CD14-positive monocyte (primary cell): ENCODE measurements around the gene VASN. TPM values are rescaled to one million over a fixed set of nuclear protein-coding genes. Genes with fewer than 3 reads are reported as not detected.

Experiments
- DNase-seq, 3 donors: peaks; one replicate each; pipeline ENCODE4 v3.0.0-alpha.2; 2011 to 2022
- H2AFZ ChIP-seq: 2 replicates; pipeline ENCODE4 v1.6.0; 2012; ENCODE audit warnings: mild to moderate bottlenecking, low read depth, low read length, inconsistent platforms; ENCODE audit not compliant: insufficient read depth, poor library complexity, severe bottlenecking
- H3K27ac ChIP-seq, 2 donors: 1 replicate in 1 of 2; 2 replicates in 1 of 2; pipeline ENCODE4 v1.5.1; 2012 to 2013; ENCODE audit warnings: low read length in 2 of 2, control low read depth in 1 of 2, inconsistent platforms in 1 of 2, low read depth in 1 of 2, mild to moderate bottlenecking in 1 of 2
- H3K27me3 ChIP-seq, 2 donors: one replicate each; pipeline versions ENCODE4 v1.6.0 to v1.6.1; 2011 to 2013; ENCODE audit warnings: low read length in 2 of 2; ENCODE audit not compliant: control insufficient read depth in 2 of 2, insufficient read depth in 2 of 2
- H3K36me3 ChIP-seq, 2 donors: replicated peaks in 1 of 2; 1 replicate in 1 of 2; 2 replicates in 1 of 2; pipeline versions ENCODE4 v1.5.1 to v1.6.1; 2012 to 2013; ENCODE audit warnings: low read length in 2 of 2, control low read depth in 1 of 2, inconsistent platforms in 1 of 2, mild to moderate bottlenecking in 1 of 2; ENCODE audit not compliant: insufficient read depth in 2 of 2, control insufficient read depth in 1 of 2
- H3K4me1 ChIP-seq, 2 donors: 1 replicate in 1 of 2; 2 replicates in 1 of 2; pipeline versions ENCODE4 v1.5.1 to v1.6.1; 2012 to 2013; ENCODE audit warnings: low read length in 2 of 2, control low read depth in 1 of 2, inconsistent platforms in 1 of 2, mild to moderate bottlenecking in 1 of 2, moderate library complexity in 1 of 2; ENCODE audit not compliant: insufficient read depth in 2 of 2, control insufficient read depth in 1 of 2
- H3K4me2 ChIP-seq: replicated peaks from 2 replicates; pipeline ENCODE3; 2012; ENCODE audit warnings: low read length, moderate library complexity, mild to moderate bottlenecking; ENCODE audit not compliant: poor library complexity, severe bottlenecking; ENCODE audit errors: extremely low read depth
- H3K4me3 ChIP-seq, 3 experiments: fragments of 200-600 bp in 1 of 3; sonication (generic) in 1 of 3; replicated peaks in 1 of 3; 1 replicate in 2 of 3; 2 replicates in 1 of 3; pipeline ENCODE4 v1.5.1; 2011 to 2013; ENCODE audit warnings: low read length in 3 of 3, mild to moderate bottlenecking in 3 of 3, control low read depth in 2 of 3, low read depth in 2 of 3, inconsistent platforms in 1 of 3, moderate library complexity in 1 of 3
- H3K79me2 ChIP-seq: 2 replicates; pipeline ENCODE4 v1.6.0; 2012; ENCODE audit warnings: mild to moderate bottlenecking, control low read depth, inconsistent platforms, low read length, moderate library complexity; ENCODE audit not compliant: insufficient read depth
- H3K9ac ChIP-seq: 2 replicates; pipeline ENCODE4 v1.6.0; 2017; ENCODE audit warnings: low read length, mild to moderate bottlenecking; ENCODE audit not compliant: insufficient read depth, poor library complexity, severe bottlenecking
- H3K9me3 ChIP-seq, 2 donors: replicated peaks in 1 of 2; 1 replicate in 1 of 2; 2 replicates in 1 of 2; pipeline versions ENCODE4 v1.5.1 to v1.6.1; 2012 to 2013; ENCODE audit warnings: low read length in 2 of 2, control low read depth in 1 of 2; ENCODE audit not compliant: control insufficient read depth in 1 of 2, insufficient read depth in 1 of 2
- H4K20me1 ChIP-seq: 2 replicates; pipeline ENCODE4 v1.6.0; 2012; ENCODE audit warnings: mild to moderate bottlenecking, low read length, control low read depth, moderate library complexity; ENCODE audit not compliant: insufficient read depth
- H3K27ac Mint-ChIP-seq, 7 donors: one replicate each; pipeline ENCODE4 v1.8.0; 2020; ENCODE audit warnings: mild to moderate bottlenecking in 7 of 7, mixed read lengths in 7 of 7, moderate library complexity in 6 of 7, inconsistent platforms in 2 of 7
- H3K27me3 Mint-ChIP-seq, 3 donors: one replicate each; pipeline ENCODE4 v1.8.0; 2021 to 2022; ENCODE audit warnings: low read depth in 3 of 3, mild to moderate bottlenecking in 3 of 3, mixed read lengths in 3 of 3, moderate library complexity in 3 of 3, inconsistent platforms in 1 of 3
- H3K36me3 Mint-ChIP-seq, 2 donors: one replicate each; pipeline ENCODE4 v1.8.0; 2020; ENCODE audit warnings: mixed read lengths in 2 of 2, inconsistent platforms in 1 of 2, mild to moderate bottlenecking in 1 of 2
- H3K4me1 Mint-ChIP-seq: one replicate; pipeline ENCODE4 v1.8.0; 2020; ENCODE audit warnings: mild to moderate bottlenecking, mixed read lengths
- H3K4me3 Mint-ChIP-seq, 2 donors: one replicate each; pipeline ENCODE4 v1.8.0; 2020; ENCODE audit warnings: mild to moderate bottlenecking in 2 of 2, mixed read lengths in 2 of 2, moderate library complexity in 1 of 2
- H3K9me3 Mint-ChIP-seq, 7 donors: one replicate each; pipeline ENCODE4 v1.8.0; 2020 to 2022; ENCODE audit warnings: mixed read lengths in 7 of 7, mild to moderate bottlenecking in 6 of 7, moderate library complexity in 6 of 7, inconsistent platforms in 2 of 7
- CTCF ChIP-seq: fragments of 200-600 bp; IDR thresholded peaks from one replicate; pipeline ENCODE4 v1.8.0; 2022; ENCODE audit warnings: antibody characterized with exemption, mild to moderate bottlenecking
- WGBS: methylation state at CpG from one replicate; pipeline ENCODE4 v1.1.5; 2013; ENCODE audit warnings: missing lambda C conversion rate; ENCODE audit not compliant: insufficient coverage; 5-methylcytosine and 5-hydroxymethylcytosine counted together
- intact Hi-C, 2 donors: fragments of 100-400 bp; cut with micrococcal nuclease; formaldehyde crosslinking; loops; one replicate each; pipeline versions ENCODE4 v1.15.0 to v1.15.1; 2023
- polyA plus RNA-seq, 3 donors: library from polyadenylated mRNA; depleted of rRNA in 1 of 3; unstranded in 2 of 3; stranded (reverse) in 1 of 3; fragments of 300-500 nt in 2 of 3; fragments of >200 nt in 1 of 3; fragmentation: Illumina TruSeq in 2 of 3; gene quantifications; 1 replicate in 2 of 3; 2 replicates in 1 of 3; pipeline ENCODE4 v1.2.3, GENCODE V29; 2012 to 2021

Gene VASN
- polyA plus RNA-seq, 3 donors: 0.03 TPM; not detected in 2

- Histone ChIP-seq H3K27ac (no peak overlapping the region), H2AFZ (no peak overlapping the region), H3K27me3 (no peaks in the 10 kb centered on the region), H3K79me2 (peaks cover 70% of the 10 kb centered on the region), H4K20me1 (peaks cover 100% of the 10 kb centered on the region), H3K4me1 (peaks cover 0 to 5% of the 10 kb centered on the region in 2 donors), H3K9me3 (no peaks in the 10 kb centered on the region), H3K4me2 (no peak overlapping the region), H3K36me3 (peaks cover 92 to 100% of the 10 kb centered on the region in 2 donors), H3K9ac (no peak overlapping the region), H3K4me3 (no peak overlapping the region)
- Mint-ChIP-seq H3K36me3 (peaks cover 63 to 96% of the 10 kb centered on the region in 2 donors), H3K4me3 (no peak overlapping the region), H3K4me1 (peaks cover 2% of the 10 kb centered on the region), H3K27ac (no peak overlapping the region), H3K9me3 (no peaks in the 10 kb centered on the region), H3K27me3 (peaks cover 0 to 1% (median 0%) of the 10 kb centered on the region in 3 donors)
- TF ChIP-seq CTCF: no peak
- WGBS: 95% methylated on average over 19 of the region's 22 CpGs
- intact Hi-C loops: no loop called here
- DNase-seq: no peak
Measured at GRCh38 chr16:4407543-4408322, 36.1 kb downstream of the VASN start.

GRCh38 chr16:4408323-4408690, 36.7 kb downstream of the VASN start:
- no peak overlapping the region for H3K27ac Mint-ChIP-seq
- H3K27me3 ChIP-seq: no peaks in the 10 kb centered on the region
- intact Hi-C loops: no loop called here
- no peak overlapping the region for H3K27ac ChIP-seq
- 85% methylated on average over 10 of the region's 10 CpGs for WGBS
- DNase-seq: no peak
- H3K4me2 ChIP-seq: no peak overlapping the region
- H3K4me1 ChIP-seq: no peaks in the 10 kb centered on the region
- H3K79me2 ChIP-seq: peaks cover 70% of the 10 kb centered on the region
- no peaks in the 10 kb centered on the region for H3K9me3 Mint-ChIP-seq
- peaks cover 69 to 99% of the 10 kb centered on the region in 2 donors for H3K36me3 Mint-ChIP-seq
- no peak overlapping the region for H3K4me3 ChIP-seq
- H3K4me3 Mint-ChIP-seq: no peak overlapping the region
- H3K4me1 Mint-ChIP-seq: peaks cover 2% of the 10 kb centered on the region
- TF ChIP-seq CTCF: no peak
- H3K9ac ChIP-seq: no peak overlapping the region
- H4K20me1 ChIP-seq: peaks cover 100% of the 10 kb centered on the region
- H3K9me3 ChIP-seq: no peaks in the 10 kb centered on the region
- H3K27me3 Mint-ChIP-seq: peaks cover 0 to 1% (median 0%) of the 10 kb centered on the region in 3 donors
- no peak overlapping the region for H2AFZ ChIP-seq
- peaks cover 92 to 100% of the 10 kb centered on the region in 2 donors for H3K36me3 ChIP-seq
